H54 (cell line): ENCODE data around the gene KIR2DL4.
"Not testable (repeated sequence)": the region's sequence is repeated elsewhere in the genome, so short reads cannot be mapped to it uniquely, and the experiment has no call there.

Source experiments
- DNase-seq: peaks from one replicate; pipeline ENCODE4 v3.0.0; 2011; ENCODE audit warnings: low spot score, mixed read lengths; ENCODE audit not compliant: insufficient read length
- FAIRE-seq: peaks from 3 replicates; lab custom pipeline; 2011; peaks lifted over from hg19 to GRCh38; lab: Jason Lieb, UNC
- POLR2A ChIP-seq: IDR thresholded peaks from 2 replicates; pipeline ENCODE4 v1.6.1; 2011; ENCODE audit warnings: low read depth, mild to moderate bottlenecking, low read length

Gene KIR2DL4

GRCh38 chr19:54803410-54803809 lies at the start of gene KIR2DL4:
Gene KIR2DL4 (plus strand): TSS chr19:54803610. CDS start chr19:54803652, 42 bp downstream.
- no peak for TF ChIP-seq POLR2A
- FAIRE-seq (no peak), DNase-seq (no peak)

DNA sequence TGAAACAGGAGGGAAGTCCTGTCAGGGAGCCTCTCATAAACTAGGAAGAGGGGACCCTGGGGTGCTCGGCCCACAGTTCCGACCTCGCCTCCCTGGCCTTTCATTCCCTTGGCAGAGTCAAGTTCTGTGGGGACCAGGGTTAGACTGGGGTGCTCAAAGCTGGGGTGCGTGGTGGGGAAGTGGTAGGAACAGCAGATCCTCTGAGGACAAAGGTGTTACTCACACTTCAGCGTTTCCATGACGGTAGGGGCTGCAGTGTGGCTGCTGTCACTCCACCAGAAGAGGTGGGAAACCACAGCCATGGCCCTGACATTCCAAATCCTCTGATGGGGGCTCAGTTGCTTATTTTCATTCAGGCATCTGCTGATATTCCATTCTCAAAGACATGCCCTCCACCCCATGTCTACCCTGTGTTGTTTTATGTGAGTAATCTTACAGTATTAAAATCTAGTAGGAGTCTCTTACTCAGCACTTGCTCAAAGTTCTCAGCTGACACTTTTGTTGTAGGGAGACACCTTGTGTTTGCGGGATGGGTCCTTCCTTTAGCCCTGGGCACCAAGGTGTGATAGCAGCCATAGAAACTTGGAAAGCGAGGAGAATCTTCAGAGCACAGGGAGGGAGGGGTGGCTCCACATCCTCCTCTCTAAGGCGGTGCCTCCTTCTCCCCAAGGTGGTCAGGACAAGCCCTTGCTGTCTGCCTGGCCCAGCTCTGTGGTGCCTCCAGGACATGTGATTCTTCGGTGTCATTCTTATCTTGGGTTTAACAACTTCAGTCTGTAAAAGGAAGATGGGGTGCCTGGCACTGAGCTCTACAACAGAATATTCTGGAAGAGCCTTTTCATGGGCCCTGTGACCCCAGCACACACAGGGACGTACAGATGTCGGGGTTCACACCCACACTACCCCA lies 47.0 kb upstream of the KIR2DL4 start:
- not testable (repeated sequence) for DNase-seq, FAIRE-seq

DNA sequence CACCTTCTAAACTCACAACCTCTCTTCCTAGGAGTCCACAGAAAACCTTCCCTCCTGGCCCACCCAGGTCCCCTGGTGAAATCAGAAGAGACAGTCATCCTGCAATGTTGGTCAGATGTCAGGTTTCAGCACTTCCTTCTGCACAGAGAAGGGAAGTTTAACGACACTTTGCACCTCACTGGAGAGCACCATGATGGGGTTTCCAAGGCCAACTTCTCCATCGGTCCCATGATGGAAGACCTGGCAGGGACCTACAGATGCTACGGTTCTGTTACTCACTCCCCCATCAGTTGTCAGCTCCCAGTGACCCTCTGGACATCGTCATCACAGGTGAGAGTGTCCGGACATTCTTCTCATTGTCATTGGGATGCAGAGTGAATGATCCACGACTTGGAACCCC lies 44.8 kb upstream of the KIR2DL4 start:
- not testable (repeated sequence) for FAIRE-seq, DNase-seq

DNA sequence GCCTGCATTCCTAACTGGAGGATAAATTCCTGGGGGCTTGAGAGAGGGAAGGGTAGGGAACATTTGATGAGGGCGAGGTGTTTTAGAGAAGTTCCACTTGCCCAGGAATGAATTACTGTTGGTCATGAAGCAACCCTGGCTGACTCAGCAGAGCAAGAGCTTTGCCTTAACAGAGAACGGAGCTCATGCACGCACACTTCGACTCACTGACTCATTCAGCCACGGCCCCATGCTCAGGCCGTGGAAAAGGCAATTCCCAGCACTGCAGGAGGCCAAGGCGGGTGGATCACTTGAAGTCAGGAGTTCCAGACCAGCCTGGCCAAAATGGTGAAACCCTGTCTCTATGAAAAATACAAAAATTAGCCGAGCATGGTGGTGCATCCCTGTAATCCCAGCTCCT lies 39.2 kb upstream of the KIR2DL4 start:
- not testable (repeated sequence) for FAIRE-seq, DNase-seq

- DNase-seq, FAIRE-seq: not testable (repeated sequence)
Observed at GRCh38 chr19:54766464-54766863, 36.9 kb upstream of the KIR2DL4 start.

DNA sequence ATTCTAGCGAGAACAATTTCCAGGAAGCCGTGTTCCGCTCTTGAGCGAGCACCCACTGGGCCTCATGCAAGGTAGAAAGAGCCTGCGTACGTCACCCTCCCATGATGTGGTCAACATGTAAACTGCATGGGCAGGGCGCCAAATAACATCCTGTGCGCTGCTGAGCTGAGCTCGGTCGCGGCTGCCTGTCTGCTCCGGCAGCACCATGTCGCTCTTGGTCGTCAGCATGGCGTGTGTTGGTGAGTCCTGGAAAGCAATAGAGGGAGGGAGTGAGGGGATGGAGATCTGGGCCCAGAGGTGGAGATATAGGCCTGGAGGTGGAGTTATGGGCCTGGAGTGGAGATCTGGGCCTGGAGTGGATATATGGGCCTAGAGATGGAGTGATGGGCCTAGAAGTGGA lies 33.8 kb upstream of the KIR2DL4 start, which contains the start of gene KIR2DL1:
KIR2DL1 (plus strand) TSS at position 148 of the 400 bp plus-strand sequence; CDS start at position 206, 58 bp downstream.
- DNase-seq, FAIRE-seq: not testable (repeated sequence)

GRCh38 chr19:54770511-54770910 lies 32.9 kb upstream of the KIR2DL4 start:
- FAIRE-seq, DNase-seq: not testable (repeated sequence)

DNA sequence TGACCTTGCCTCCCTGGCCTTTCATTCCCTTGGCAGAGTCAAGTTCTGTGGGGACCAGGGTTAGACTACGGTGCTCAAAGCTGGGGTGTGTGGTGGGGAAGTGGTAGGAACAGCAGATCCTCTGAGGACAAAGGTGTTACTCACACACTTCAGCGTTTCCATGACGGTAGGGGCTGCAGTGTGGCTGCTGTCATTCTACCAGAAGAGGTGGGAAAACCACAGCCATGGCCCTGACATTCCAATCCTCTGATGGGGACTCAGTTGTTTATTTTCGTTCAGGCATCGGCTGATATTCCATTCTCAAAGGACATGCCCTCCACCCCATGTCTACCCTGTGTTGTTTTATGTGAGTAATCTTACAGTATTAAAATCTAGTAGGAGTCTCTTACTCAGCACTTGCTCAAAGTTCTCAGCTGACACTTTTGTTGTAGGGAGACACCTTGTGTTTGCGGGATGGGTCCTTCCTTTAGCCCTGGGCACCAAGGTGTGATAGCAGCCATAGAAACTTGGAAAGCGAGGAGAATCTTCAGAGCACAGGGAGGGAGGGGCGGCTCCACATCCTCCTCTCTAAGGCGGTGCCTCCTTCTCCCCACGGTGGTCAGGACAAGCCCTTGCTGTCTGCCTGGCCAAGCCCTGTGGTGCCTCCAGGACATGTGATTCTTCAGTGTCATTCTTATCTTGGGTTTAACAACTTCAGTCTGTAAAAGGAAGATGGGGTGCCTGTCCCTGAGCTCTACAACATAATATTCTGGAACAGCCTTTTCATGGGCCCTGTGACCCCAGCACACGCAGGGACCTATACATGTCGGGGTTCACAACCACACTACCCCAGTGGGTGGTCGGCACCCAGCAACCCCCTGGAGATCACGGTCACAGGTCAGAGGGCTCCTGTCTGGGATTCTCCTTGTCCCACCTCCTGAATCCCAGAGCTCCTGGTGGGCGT lies 32.1 kb upstream of the KIR2DL4 start:
- DNase-seq, FAIRE-seq: not testable (repeated sequence)

DNA sequence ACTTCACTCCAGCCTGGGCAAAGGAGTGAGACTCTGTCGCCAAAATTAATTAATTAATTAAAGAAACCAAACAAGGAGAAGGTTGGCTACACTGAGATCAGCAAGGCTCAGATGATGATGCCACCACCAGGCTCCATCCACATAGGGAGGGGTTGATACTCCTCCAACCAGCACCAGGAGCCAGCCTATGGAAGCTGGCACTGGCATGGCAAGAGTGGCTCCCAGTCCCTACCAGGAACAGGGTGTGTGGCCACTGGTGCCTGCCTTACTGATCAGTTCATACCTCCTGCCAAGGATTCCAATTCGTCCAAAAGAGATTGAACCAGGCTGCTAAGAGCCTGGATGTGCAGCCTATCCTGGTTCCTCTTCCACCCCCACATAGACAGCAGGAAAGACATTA lies 30.7 kb upstream of the KIR2DL4 start:
- not testable (repeated sequence) for DNase-seq

DNA sequence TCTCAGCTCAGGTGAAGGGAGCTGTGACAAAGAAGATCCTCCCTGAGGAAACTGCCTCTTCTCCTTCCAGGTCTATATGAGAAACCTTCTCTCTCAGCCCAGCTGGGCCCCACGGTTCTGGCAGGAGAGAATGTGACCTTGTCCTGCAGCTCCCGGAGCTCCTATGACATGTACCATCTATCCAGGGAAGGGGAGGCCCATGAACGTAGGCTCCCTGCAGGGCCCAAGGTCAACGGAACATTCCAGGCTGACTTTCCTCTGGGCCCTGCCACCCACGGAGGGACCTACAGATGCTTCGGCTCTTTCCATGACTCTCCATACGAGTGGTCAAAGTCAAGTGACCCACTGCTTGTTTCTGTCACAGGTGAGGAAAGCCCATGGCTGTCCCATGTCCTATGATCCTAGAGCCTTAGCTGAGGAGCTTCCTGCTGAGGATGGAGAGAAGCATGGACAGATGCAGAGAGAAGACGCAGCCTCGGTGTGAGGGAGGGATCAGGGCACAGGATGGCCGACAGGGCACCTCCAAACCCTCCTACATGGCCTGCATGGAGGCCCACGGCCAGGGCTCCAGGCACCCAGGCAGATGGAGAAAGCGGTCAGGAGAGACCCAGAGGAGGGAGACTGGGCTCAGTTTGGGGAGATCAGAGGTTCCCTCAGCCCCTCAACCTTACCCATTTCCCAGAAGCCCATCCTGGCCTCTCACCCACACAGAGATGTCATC lies 28.2 kb upstream of the KIR2DL4 start:
- DNase-seq, FAIRE-seq: not testable (repeated sequence)

More for the DNA sequence above, 30.7 kb upstream of the KIR2DL4 start:
- not testable (repeated sequence) for FAIRE-seq

GRCh38 chr19:54775830-54776229 lies 27.6 kb upstream of the KIR2DL4 start:
- not testable (repeated sequence) for DNase-seq, FAIRE-seq

GRCh38 chr19:54777851-54778250 lies 25.6 kb upstream of the KIR2DL4 start:
- FAIRE-seq, DNase-seq: not testable (repeated sequence)

DNA sequence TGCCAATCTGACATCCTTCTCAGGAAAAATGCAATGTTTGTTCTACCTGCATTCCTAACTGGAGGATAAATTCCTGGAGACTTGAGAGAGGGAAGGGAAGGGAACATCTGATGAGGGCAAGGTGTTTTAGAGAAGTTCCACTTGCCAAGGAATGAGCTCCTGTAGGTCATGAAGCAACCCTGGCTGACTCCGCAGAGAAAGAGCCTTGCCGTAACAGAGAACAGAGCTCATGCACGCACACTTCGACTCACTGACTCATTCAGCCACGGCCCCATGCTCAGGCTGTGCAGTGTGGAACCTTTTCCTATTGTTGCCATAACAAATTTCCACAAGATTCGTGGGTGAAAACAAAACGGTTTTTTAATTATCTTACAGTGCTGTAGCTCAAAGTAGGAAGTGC lies 24.5 kb upstream of the KIR2DL4 start:
- not testable (repeated sequence) for DNase-seq, FAIRE-seq

DNA sequence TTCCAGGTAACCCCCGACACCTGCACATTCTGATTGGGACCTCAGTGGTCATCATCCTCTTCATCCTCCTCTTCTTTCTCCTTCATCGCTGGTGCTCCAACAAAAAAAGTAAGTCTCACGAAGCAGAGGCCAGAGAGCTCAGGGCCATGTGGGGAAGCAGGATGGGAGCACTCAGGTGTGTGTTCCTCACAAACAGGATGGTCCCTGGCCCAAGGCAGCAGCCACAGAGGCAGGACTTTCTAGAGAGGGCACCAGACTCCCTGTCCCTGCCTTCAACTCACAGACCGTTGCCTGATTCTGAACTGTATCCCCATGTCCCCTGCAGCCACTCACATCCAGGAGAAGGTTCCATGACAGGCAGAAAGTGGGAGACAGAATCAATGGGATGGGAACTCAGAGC lies 20.5 kb upstream of the KIR2DL4 start:
- not testable (repeated sequence) for FAIRE-seq, DNase-seq

DNA sequence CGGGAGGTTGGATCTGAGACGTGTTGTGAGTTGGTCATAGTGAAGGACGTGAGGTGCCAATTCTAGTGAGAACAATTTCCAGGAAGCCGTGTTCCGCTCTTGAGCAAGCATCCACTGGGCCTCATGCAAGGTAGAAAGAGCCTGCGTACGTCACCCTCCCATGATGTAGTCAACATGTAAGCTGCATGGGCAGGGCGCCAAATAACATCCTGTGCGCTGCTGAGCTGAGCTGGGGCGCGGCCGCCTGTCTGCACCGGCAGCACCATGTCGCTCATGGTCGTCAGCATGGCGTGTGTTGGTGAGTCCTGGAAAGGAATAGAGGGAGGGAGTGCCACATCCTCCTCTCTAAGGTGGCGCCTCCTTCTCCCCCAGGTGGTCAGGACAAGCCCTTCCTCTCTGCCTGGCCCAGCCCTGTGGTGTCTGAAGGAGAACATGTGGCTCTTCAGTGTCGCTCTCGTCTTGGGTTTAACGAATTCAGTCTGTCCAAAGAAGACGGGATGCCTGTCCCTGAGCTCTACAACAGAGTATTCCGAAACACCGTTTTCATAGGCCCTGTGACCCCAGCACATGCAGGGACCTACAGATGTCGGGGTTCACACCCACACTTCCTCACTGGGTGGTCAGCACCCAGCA lies 17.2 kb upstream of the KIR2DL4 start:
- not testable (repeated sequence) for FAIRE-seq, DNase-seq

DNA sequence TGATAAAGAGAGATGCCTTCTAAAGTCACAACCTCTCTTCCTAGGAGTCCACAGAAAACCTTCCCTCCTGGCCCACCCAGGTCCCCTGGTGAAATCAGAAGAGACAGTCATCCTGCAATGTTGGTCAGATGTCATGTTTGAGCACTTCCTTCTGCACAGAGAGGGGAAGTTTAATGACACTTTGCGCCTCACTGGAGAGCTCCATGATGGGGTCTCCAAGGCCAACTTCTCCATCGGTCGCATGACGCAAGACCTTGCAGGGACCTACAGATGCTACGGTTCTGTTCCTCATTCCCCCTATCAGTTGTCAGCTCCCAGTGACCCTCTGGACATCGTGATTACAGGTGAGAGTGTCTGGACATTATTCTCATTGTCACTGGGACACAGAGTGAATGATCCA lies 15.3 kb upstream of the KIR2DL4 start:
- not testable (repeated sequence) for DNase-seq, FAIRE-seq
